HG03196 (cell line): ENCODE results near the gene NELL2.
"Not testable (repeated sequence)": the region's sequence is repeated elsewhere in the genome, so short reads cannot be mapped to it uniquely, and the experiment has no call there.

ENCODE experiments used
- ATAC-seq: cut with Tn5 transposase; IDR thresholded peaks from one replicate; pipeline ENCODE4 v1.9.1; 2021; ENCODE audit not compliant: unreplicated experiment

The NELL2 gene

GRCh38 chr12:44779766-44780165 is 96.3 kb downstream of the NELL2 start:
- ATAC-seq: no peak

- ATAC-seq: no peak
These were observed 97.3 kb downstream of the NELL2 start for GRCh38 chr12:44778863-44779262.

GRCh38 chr12:44777044-44777443 is 99.1 kb downstream of the NELL2 start:
- no peak for ATAC-seq

- ATAC-seq: no peak
These were observed 100.2 kb downstream of the NELL2 start for GRCh38 chr12:44775901-44776300.

GRCh38 chr12:44774815-44775411 is 101.2 kb downstream of the NELL2 start:
- no peak for ATAC-seq

- no peak for ATAC-seq
These were observed 104.6 kb downstream of the NELL2 start for GRCh38 chr12:44771485-44772021.

- no peak for ATAC-seq
These were observed 110.3 kb downstream of the NELL2 start for GRCh38 chr12:44765796-44766195.

GRCh38 chr12:44763021-44763420 is 113.1 kb downstream of the NELL2 start:
- no peak for ATAC-seq

- no peak for ATAC-seq
These were observed 116.8 kb downstream of the NELL2 start for GRCh38 chr12:44759289-44759688.

- no peak for ATAC-seq
These were observed 125.6 kb downstream of the NELL2 start for GRCh38 chr12:44750468-44750867.

- no peak for ATAC-seq
These were observed 126.5 kb downstream of the NELL2 start for GRCh38 chr12:44749566-44749965.

GRCh38 chr12:44748950-44749468 is 127.1 kb downstream of the NELL2 start:
- ATAC-seq: no peak

- not testable (repeated sequence) for ATAC-seq
These were observed 134.7 kb downstream of the NELL2 start for GRCh38 chr12:44741292-44741980.

- no peak for ATAC-seq
These were observed 138.1 kb downstream of the NELL2 start for GRCh38 chr12:44738051-44738450.

- ATAC-seq: no peak
These were observed 147.5 kb downstream of the NELL2 start for GRCh38 chr12:44728566-44728965.

GRCh38 chr12:44720265-44720664 is 155.8 kb downstream of the NELL2 start:
- no peak for ATAC-seq

GRCh38 chr12:44717612-44718011 is 158.5 kb downstream of the NELL2 start:
- ATAC-seq: no peak

GRCh38 chr12:44716711-44717110 is 159.4 kb downstream of the NELL2 start:
- no peak for ATAC-seq

- ATAC-seq: no peak
These were observed 164.4 kb downstream of the NELL2 start for GRCh38 chr12:44711736-44712135.

GRCh38 chr12:44709166-44709565 is 166.9 kb downstream of the NELL2 start:
- no peak for ATAC-seq

- ATAC-seq: no peak
These were observed 167.9 kb downstream of the NELL2 start for GRCh38 chr12:44708218-44708617.

- no peak for ATAC-seq
These were observed 172.8 kb downstream of the NELL2 start for GRCh38 chr12:44703182-44703910.
